Left lung (tissue), 10 donors: Measurements from ENCODE around the gene TMED9. TPM values are rescaled to one million over a fixed set of nuclear protein-coding genes. Genes with fewer than 3 reads are reported as not detected.
"Not testable (repeated sequence)": the region's sequence is repeated elsewhere in the genome, so short reads cannot be mapped to it uniquely, and the experiment has no call there.

ENCODE experiments used
- ATAC-seq: fragments of 200-7000 bp; cut with Tn5 transposase; one replicate; pipeline ENCODE4 v1.9.1; 2020; ENCODE audit warnings: moderate library complexity
- DNase-seq, 4 donors: peaks; one replicate each; pipeline ENCODE4 v3.0.0-alpha.2; 2013 to 2020
- H3K27ac ChIP-seq, 2 donors: fragments of 200-600 bp; sonication (generic) in 1 of 2; one replicate each; pipeline versions ENCODE4 v1.5.0 to v1.8.0; 2020 to 2021
- H3K27me3 ChIP-seq, 2 donors: fragments of 200-600 bp; sonication (generic) in 1 of 2; one replicate each; pipeline versions ENCODE4 v1.5.0 to v1.8.0; 2020 to 2021
- H3K36me3 ChIP-seq, 2 donors: fragments of 200-600 bp; sonication (generic) in 1 of 2; one replicate each; pipeline versions ENCODE4 v1.5.0 to v1.8.0; 2020 to 2021
- H3K4me1 ChIP-seq, 2 donors: fragments of 200-600 bp; one replicate each; pipeline ENCODE4 v1.8.0; 2021
- H3K4me3 ChIP-seq, 2 donors: fragments of 200-600 bp; sonication (generic) in 1 of 2; one replicate each; pipeline versions ENCODE4 v1.5.0 to v1.8.0; 2020 to 2021; ENCODE audit warnings: mild to moderate bottlenecking in 1 of 2
- H3K9me3 ChIP-seq, 2 donors: fragments of 200-600 bp; sonication (generic) in 1 of 2; one replicate each; pipeline versions ENCODE4 v1.5.0 to v1.8.0; 2020 to 2021
- intact Hi-C, 2 donors: fragments of 100-400 bp; cut with DNase I; formaldehyde crosslinking; loops; one replicate each; pipeline versions ENCODE4 v1.11.2 to v1.14.2; 2022
- polyA plus RNA-seq, 6 donors: library from polyadenylated mRNA; unstranded; fragments of 120-200 nt; gene quantifications; one replicate each; pipeline ENCODE4 v1.2.1, GENCODE V29; 2013; ENCODE audit not compliant: insufficient read length in 6 of 6
- total RNA-seq, 2 donors: library from RNA; stranded (reverse); fragmentation: NEBNext Ultra II Directional; extraction: Animal tissue kit (Norgen Biotek cat#: 25700); gene quantifications; one replicate each; pipeline ENCODE4 v1.2.1, GENCODE V29; 2021
- TF ChIP-seq, protein P1 (sequence below), 2 donors: fragments of 200-600 bp; sonication (generic) in 1 of 2; IDR thresholded peaks; one replicate each; pipeline versions ENCODE4 v1.5.0 to v1.8.0; 2021; ENCODE audit warnings: antibody characterized with exemption in 2 of 2
- donor health status: DM: no; HTN: yes; CAD: no.
- donor health status: DM: no; HTN: no; CAD: no.

TMED9 gene
- total and polyA plus RNA-seq, 8 donors = 120 to 221 (median 137) TPM

DNA sequence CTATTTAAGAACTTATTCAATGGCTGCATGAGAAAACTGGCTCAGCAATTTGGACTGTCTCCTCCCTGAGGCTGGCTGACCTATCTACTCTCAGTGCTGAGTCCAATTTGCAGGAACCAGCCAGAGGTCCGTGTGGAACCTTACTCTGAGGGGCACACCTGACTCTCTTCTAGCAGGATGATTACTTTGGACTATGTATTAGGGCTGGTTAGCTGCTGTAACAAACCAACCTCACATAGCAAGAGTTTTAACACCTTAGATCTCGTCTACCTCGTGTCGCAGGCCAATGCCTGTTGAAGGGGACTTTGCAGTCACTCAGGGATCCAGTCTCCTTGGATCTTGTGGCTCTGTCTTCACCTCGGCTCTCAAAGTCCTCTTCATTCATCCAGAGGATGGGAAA lies 34.2 kb upstream of the TMED9 start:
- H3K27me3 ChIP-seq = no peaks in the 10 kb centered on the region
- no peaks in the 10 kb centered on the region for H3K9me3 ChIP-seq
- DNase-seq (no peak), ATAC-seq (no peak)
- H3K36me3 ChIP-seq = no peaks in the 10 kb centered on the region
- H3K4me1 ChIP-seq = peaks cover 0 to 14% of the 10 kb centered on the region in 2 donors
- intact Hi-C loops = no loop called here
- no peak overlapping the region for H3K4me3 ChIP-seq
- TF ChIP-seq, protein P1, sequence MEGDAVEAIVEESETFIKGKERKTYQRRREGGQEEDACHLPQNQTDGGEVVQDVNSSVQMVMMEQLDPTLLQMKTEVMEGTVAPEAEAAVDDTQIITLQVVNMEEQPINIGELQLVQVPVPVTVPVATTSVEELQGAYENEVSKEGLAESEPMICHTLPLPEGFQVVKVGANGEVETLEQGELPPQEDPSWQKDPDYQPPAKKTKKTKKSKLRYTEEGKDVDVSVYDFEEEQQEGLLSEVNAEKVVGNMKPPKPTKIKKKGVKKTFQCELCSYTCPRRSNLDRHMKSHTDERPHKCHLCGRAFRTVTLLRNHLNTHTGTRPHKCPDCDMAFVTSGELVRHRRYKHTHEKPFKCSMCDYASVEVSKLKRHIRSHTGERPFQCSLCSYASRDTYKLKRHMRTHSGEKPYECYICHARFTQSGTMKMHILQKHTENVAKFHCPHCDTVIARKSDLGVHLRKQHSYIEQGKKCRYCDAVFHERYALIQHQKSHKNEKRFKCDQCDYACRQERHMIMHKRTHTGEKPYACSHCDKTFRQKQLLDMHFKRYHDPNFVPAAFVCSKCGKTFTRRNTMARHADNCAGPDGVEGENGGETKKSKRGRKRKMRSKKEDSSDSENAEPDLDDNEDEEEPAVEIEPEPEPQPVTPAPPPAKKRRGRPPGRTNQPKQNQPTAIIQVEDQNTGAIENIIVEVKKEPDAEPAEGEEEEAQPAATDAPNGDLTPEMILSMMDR (IDR thresholded peaks at IDR 0.05) = no peak
- no peak overlapping the region for H3K27ac ChIP-seq

GRCh38 chr5:177559446-177559941 lies 32.5 kb upstream of the TMED9 start:
- H3K36me3 ChIP-seq, intact Hi-C loops, H3K27ac ChIP-seq, ATAC-seq, H3K4me1 ChIP-seq, H3K27me3 ChIP-seq, DNase-seq, H3K9me3 ChIP-seq, H3K4me3 ChIP-seq: not testable (repeated sequence)

DNA sequence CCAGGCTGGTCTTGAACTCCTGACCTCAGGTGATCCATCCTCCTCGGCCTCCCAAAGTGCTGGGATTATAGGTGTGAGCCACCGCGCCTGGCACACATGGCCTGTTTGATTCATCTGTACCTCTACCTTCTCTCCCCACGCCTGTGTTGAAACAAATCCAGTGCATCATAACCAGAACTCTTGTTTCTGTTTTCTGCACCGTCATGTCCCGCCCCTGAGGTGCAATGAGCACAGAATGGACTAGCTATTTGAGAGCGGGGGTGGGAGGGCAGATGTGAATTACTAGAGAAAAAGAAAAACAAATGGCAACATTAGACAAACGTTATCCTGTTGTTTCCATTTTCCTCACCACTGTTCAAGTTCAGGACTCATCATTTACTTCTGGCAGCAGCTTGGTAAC lies 27.0 kb upstream of the TMED9 start:
- intact Hi-C loops = no loop called here
- no peak for ATAC-seq
- TF ChIP-seq, protein P1 (IDR thresholded peaks at IDR 0.05) = no peak
- no peaks in the 10 kb centered on the region for H3K36me3 ChIP-seq
- no peaks in the 10 kb centered on the region for H3K4me1 ChIP-seq
- H3K9me3 ChIP-seq = no peaks in the 10 kb centered on the region
- H3K27me3 ChIP-seq = peaks cover 0 to 6% of the 10 kb centered on the region in 2 donors
- no peak overlapping the region for H3K4me3 ChIP-seq
- no peak for DNase-seq
- H3K27ac ChIP-seq = no peak overlapping the region

DNA sequence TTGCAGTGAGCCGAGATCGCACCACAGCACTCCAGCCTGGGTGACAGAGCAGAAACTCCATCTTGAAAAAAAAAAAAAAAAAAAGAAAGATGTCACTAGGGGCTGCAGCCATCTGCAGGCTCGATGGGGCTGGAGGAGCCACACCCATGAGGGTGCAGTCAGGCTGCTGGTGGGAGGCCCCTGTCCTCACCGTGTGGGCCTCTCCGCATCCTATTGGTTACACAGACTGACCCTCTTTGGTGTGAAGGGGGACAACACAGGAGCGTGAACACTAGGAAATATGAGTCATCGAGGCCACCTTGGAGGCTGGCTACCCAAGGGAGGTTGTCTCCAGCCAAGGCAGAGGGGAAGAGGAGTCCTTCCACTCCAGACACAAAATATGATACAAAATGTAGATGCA lies 23.7 kb upstream of the TMED9 start:
- Histone ChIP-seq H3K4me1 (no peaks in the 10 kb centered on the region), H3K27ac (no peak overlapping the region), H3K9me3 (no peaks in the 10 kb centered on the region), H3K27me3 (peaks cover 0 to 6% of the 10 kb centered on the region in 2 donors), H3K36me3 (no peaks in the 10 kb centered on the region), H3K4me3 (no peak overlapping the region)
- ATAC-seq = no peak
- TF ChIP-seq, protein P1 (IDR thresholded peaks at IDR 0.05) = no peak
- DNase-seq = no peak
- intact Hi-C loops = no loop called here

DNA sequence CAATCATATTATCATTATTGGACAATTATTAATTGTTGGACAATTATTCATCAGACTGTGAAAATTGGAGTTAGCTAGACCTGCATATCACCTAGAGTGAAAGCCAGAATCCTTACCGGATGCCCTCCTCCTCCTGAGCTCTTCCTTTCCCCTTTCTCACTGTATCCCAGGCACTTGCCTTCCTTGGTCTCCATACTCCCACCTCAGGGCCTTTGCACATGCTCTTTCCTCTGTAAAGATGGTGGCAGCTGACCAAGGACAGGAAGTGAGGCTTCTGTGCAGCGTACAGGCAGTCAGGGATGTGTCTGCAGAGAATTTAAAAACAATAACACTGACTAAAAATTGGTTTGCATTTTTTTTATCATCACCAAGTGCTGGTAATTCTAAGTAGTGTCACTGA lies 22.1 kb upstream of the TMED9 start:
- intact Hi-C loops = no loop called here

More for the DNA sequence above, 22.1 kb upstream of the TMED9 start:
- Histone ChIP-seq H3K4me3 (no peak overlapping the region), H3K4me1 (no peaks in the 10 kb centered on the region), H3K27ac (no peak overlapping the region), H3K27me3 (peaks cover 0 to 6% of the 10 kb centered on the region in 2 donors), H3K36me3 (no peaks in the 10 kb centered on the region), H3K9me3 (no peaks in the 10 kb centered on the region)
- no peak for ATAC-seq
- TF ChIP-seq, protein P1 (IDR thresholded peaks at IDR 0.05) = no peak
- DNase-seq = no peak
